ENCODE data around the gene GRID1. TPM values are rescaled to one million over a fixed set of nuclear protein-coding genes. Genes with fewer than 3 reads are reported as not detected.

The GRID1 gene
- total RNA-seq, 1 donor from 2014 or later: not detected

GRCh38 chr10:86392723-86393094 lies 26.1 kb upstream of the GRID1 start:
- Mint-ChIP-seq H3K27me3 (peaks cover 44% of the 10 kb centered on the region), H3K9me3 (no peaks in the 10 kb centered on the region), H3K4me3 (no peak overlapping the region), H3K4me1 (peaks cover 24% of the 10 kb centered on the region), H3K36me3 (ENCODE audit: low read depth) (no peaks in the 10 kb centered on the region), H3K27ac (no peak overlapping the region)
- DNase-seq (no peak), ATAC-seq (ENCODE audit: low read depth) (no peak)
- POLR2A ChIA-PET: no interaction called here
- no peak for TF ChIP-seq CTCF (IDR thresholded peaks at IDR 0.05)
- CTCF ChIA-PET: interaction anchor here (1.4 kb wide), 1 partner anchor 193 kb away, joined by 5 read pairs; no protein-coding TSS in a partner anchor
- intact Hi-C loops (cut with micrococcal nuclease): no loop called here

- ChIA-PET CTCF (interaction anchor here (1.4 kb wide), 1 partner anchor 193 kb away, joined by 5 read pairs; no protein-coding TSS in a partner anchor), POLR2A (no interaction called here)
- DNase-seq (no peak), ATAC-seq (ENCODE audit: low read depth) (no peak)
- H3K4me3 Mint-ChIP-seq: no peak overlapping the region
- H3K36me3 Mint-ChIP-seq (ENCODE audit: low read depth): no peaks in the 10 kb centered on the region
- peaks cover 50% of the 10 kb centered on the region for H3K27me3 Mint-ChIP-seq
- no peak for TF ChIP-seq CTCF (IDR thresholded peaks at IDR 0.05)
- H3K4me1 Mint-ChIP-seq: peaks cover 24% of the 10 kb centered on the region
- H3K9me3 Mint-ChIP-seq: no peaks in the 10 kb centered on the region
- no peak overlapping the region for H3K27ac Mint-ChIP-seq
- intact Hi-C loops (cut with micrococcal nuclease): no loop called here
Measured at GRCh38 chr10:86391986-86392722, 25.6 kb upstream of the GRID1 start.

- DNase-seq (no peak), ATAC-seq (ENCODE audit: low read depth) (no peak)
- Mint-ChIP-seq H3K27ac (no peak overlapping the region), H3K27me3 (peaks cover 51% of the 10 kb centered on the region), H3K36me3 (ENCODE audit: low read depth) (no peaks in the 10 kb centered on the region), H3K4me3 (no peak overlapping the region), H3K4me1 (peaks cover 24% of the 10 kb centered on the region), H3K9me3 (no peaks in the 10 kb centered on the region)
- intact Hi-C loops (cut with micrococcal nuclease): no loop called here
- POLR2A ChIA-PET: no interaction called here
- TF ChIP-seq CTCF (IDR thresholded peaks at IDR 0.05): no peak
- CTCF ChIA-PET: no interaction called here
Measured at GRCh38 chr10:86391236-86391840, 24.7 kb upstream of the GRID1 start.

- H3K27ac Mint-ChIP-seq: no peak overlapping the region
- intact Hi-C loops (cut with micrococcal nuclease): no loop called here
- no peaks in the 10 kb centered on the region for H3K9me3 Mint-ChIP-seq
- H3K36me3 Mint-ChIP-seq (ENCODE audit: low read depth): no peaks in the 10 kb centered on the region
- no peak for ATAC-seq (ENCODE audit: low read depth)
- ChIA-PET CTCF (interaction anchor here (0.8 kb wide), 1 partner anchor 12 kb away, joined by 3 read pairs; no protein-coding TSS in a partner anchor), POLR2A (no interaction called here)
- no peak for TF ChIP-seq CTCF (IDR thresholded peaks at IDR 0.05)
- peaks cover 24% of the 10 kb centered on the region for H3K4me1 Mint-ChIP-seq
- peak overlapping the region; percentile 33 for H3K4me3 Mint-ChIP-seq
- H3K27me3 Mint-ChIP-seq: peaks cover 51% of the 10 kb centered on the region
- no peak for DNase-seq
Measured at GRCh38 chr10:86390337-86391120, 23.9 kb upstream of the GRID1 start.

Data from activated B cell treated with CpG ODN at 0.5 μM for 24 hours (primary cell).